Naive thymus-derived CD4-positive, alpha-beta T cell (primary cell): ENCODE measurements around the gene PPP1R14B. TPM values are rescaled to one million over a fixed set of nuclear protein-coding genes. Genes with fewer than 3 reads are reported as not detected.
A peak's percentile ranks its signal among the peaks of the same experiment; 100 is the strongest.

Experiments used
- ATAC-seq: fragments of 150-1000 bp; cut with Tn5 transposase; 2 replicates; pipeline ENCODE4 v1.10.0; 2021; ENCODE audit warnings: mild to moderate bottlenecking, moderate library complexity
- CTCF ChIA-PET: fragments of 350-600 bp; sonication (Branson Sonifier 250); formaldehyde crosslinking; loops from one replicate; lab custom pipeline; 2021; ENCODE audit warnings: antibody characterized with exemption; lab: Charles Lee
- POLR2A ChIA-PET: fragments of 350-600 bp; sonication (Branson Sonifier 250); formaldehyde crosslinking; loops from one replicate; lab custom pipeline; 2021; ENCODE audit warnings: antibody characterized with exemption, inconsistent platforms; lab: Charles Lee
- DNase-seq, 9 donors: peaks; one replicate each; pipeline versions ENCODE4 v3.0.0 to v3.0.0-alpha.2; 2020 to 2022; ENCODE audit warnings: mixed read lengths in 1 of 9
- H3K27ac ChIP-seq: one replicate; pipeline ENCODE4 v1.7.0; 2013; ENCODE audit warnings: mild to moderate bottlenecking, low read depth, low read length, moderate library complexity
- H3K27me3 ChIP-seq, 2 donors: one replicate each; pipeline ENCODE4 v1.7.0; 2013; ENCODE audit warnings: low read length in 2 of 2, mild to moderate bottlenecking in 2 of 2, moderate library complexity in 2 of 2; ENCODE audit not compliant: control insufficient read depth in 2 of 2, insufficient read depth in 2 of 2
- H3K36me3 ChIP-seq, 3 experiments: 1 replicate in 2 of 3; 2 replicates in 1 of 3; pipeline ENCODE4 v1.7.0; 2013; ENCODE audit warnings: low read length in 3 of 3, mild to moderate bottlenecking in 3 of 3, moderate library complexity in 1 of 3; ENCODE audit not compliant: insufficient read depth in 3 of 3, control insufficient read depth in 2 of 3
- H3K4me1 ChIP-seq, 2 donors: one replicate each; pipeline ENCODE4 v1.7.0; 2013; ENCODE audit warnings: low read length in 2 of 2, mild to moderate bottlenecking in 2 of 2, moderate library complexity in 1 of 2; ENCODE audit not compliant: control insufficient read depth in 2 of 2, insufficient read depth in 2 of 2
- H3K4me3 ChIP-seq: 2 replicates; pipeline ENCODE4 v1.7.0; 2013; ENCODE audit warnings: mild to moderate bottlenecking, low read length
- H3K9me3 ChIP-seq, 3 experiments: 1 replicate in 2 of 3; 2 replicates in 1 of 3; pipeline ENCODE4 v1.7.0; 2013; ENCODE audit warnings: low read length in 3 of 3; ENCODE audit not compliant: control insufficient read depth in 2 of 3
- H3K27ac Mint-ChIP-seq, 9 donors: one replicate each; pipeline ENCODE4 v1.8.0; 2020 to 2022; ENCODE audit warnings: mixed read lengths in 9 of 9, mild to moderate bottlenecking in 8 of 9, moderate library complexity in 5 of 9, inconsistent platforms in 2 of 9
- H3K27me3 Mint-ChIP-seq, 5 donors: one replicate each; pipeline ENCODE4 v1.8.0; 2021 to 2022; ENCODE audit warnings: mixed read lengths in 5 of 5, mild to moderate bottlenecking in 1 of 5
- H3K36me3 Mint-ChIP-seq, 5 donors: one replicate each; pipeline ENCODE4 v1.8.0; 2020 to 2022; ENCODE audit warnings: mixed read lengths in 5 of 5, mild to moderate bottlenecking in 3 of 5, inconsistent platforms in 1 of 5
- H3K4me1 Mint-ChIP-seq, 7 donors: one replicate each; pipeline ENCODE4 v1.8.0; 2020 to 2022; ENCODE audit warnings: mixed read lengths in 7 of 7, mild to moderate bottlenecking in 3 of 7, inconsistent platforms in 1 of 7
- H3K4me3 Mint-ChIP-seq, 10 donors: one replicate each; pipeline ENCODE4 v1.8.0; 2020 to 2022; ENCODE audit warnings: mild to moderate bottlenecking in 10 of 10, mixed read lengths in 10 of 10, moderate library complexity in 6 of 10, inconsistent platforms in 2 of 10
- H3K9me3 Mint-ChIP-seq, 11 donors: one replicate each; pipeline ENCODE4 v1.8.0; 2020 to 2022; ENCODE audit warnings: mixed read lengths in 11 of 11, mild to moderate bottlenecking in 4 of 11, inconsistent platforms in 1 of 11, moderate library complexity in 1 of 11
- intact Hi-C, 2 donors: fragments of 100-400 bp; cut with micrococcal nuclease; formaldehyde crosslinking; loops; one replicate each; pipeline ENCODE4 v1.15.1; 2023
- polyA plus RNA-seq, 2 donors: library from polyadenylated mRNA; unstranded; fragments of 300-500 nt; fragmentation: Illumina TruSeq; gene quantifications; one replicate each; pipeline ENCODE4 v1.2.3, GENCODE V29; 2021
- total RNA-seq, 6 experiments: library from RNA in 5 of 6; stranded (reverse) in 5 of 6; gene quantifications; 1 replicate in 5 of 6; 2 replicates in 1 of 6; pipeline ENCODE4 v1.2.3 and lab custom pipeline; 2021 to 2026

PPP1R14B gene
- total and polyA plus RNA-seq, 7 experiments from 2014 or later: 20.1 to 116 (median 26.0) TPM

DNA sequence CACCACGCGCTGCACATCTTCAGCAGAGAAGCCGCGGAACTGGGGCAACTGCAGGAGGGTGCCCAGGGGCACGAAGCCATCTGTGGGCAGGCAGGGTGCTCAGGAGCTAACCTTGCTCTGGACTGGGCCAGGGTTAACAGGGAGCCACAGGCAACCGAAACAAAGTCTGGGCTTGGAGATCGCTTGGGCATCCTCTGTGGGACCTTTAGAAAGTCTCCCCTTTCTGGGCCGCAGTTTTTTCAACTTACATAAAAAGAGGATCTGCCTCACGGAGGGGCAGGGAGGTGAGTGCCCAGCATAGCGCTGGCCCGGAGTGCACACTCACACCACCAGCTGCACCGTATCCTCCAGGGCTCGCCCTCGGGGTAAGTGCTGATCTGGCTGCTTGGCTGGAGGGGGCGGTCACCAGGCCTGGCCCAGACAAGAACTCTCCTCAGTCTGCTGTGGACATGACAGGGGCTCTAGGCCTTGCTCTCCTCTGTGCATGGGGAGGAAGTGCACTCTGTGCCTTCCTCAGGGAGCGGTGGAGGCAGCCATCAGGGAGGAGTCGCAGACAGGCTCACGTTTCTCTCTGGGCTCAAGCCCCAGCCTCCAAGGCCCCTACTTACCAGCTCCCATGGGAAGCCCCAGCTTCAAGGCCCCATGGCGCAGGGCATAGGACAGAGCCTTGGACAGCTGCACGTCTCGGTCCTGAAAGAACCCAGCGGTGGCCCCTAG, 21.7 kb downstream of the PPP1R14B start:
- Histone ChIP-seq H3K4me3 (peak overlapping the region; percentile 60), H3K27me3 (no peaks in the 10 kb centered on the region), H3K27ac (peak overlapping the region; percentile 89), H3K9me3 (no peaks in the 10 kb centered on the region), H3K36me3 (peaks cover under 1 to 32% (median 13%) of the 10 kb centered on the region in 3 experiments), H3K4me1 (peaks cover 27 to 31% of the 10 kb centered on the region in 2 donors)
- DNase-seq (no peak), ATAC-seq (no peak)
- Mint-ChIP-seq H3K36me3 (peaks cover 0 to 2% (median 0%) of the 10 kb centered on the region in 5 donors), H3K27me3 (no peaks in the 10 kb centered on the region), H3K9me3 (no peaks in the 10 kb centered on the region), H3K4me1 (peaks cover 15 to 44% (median 29%) of the 10 kb centered on the region in 7 donors), H3K4me3 (peak overlapping the region; percentile 87 to 96 (median 92)), H3K27ac (peak overlapping the region; percentile 32 to 90 (median 82))
- intact Hi-C loops: no loop called here
- POLR2A ChIA-PET: interaction anchor here (0.6 to 14.3 kb wide), 10 partner anchors 16 to 570 kb away, joined by 4 to 220 read pairs (median 12); partner anchors contain the start of genes BAD, FERMT3, FKBP2 and GPR137
- CTCF ChIA-PET: interaction anchor here (0.7 to 5.5 kb wide), 2 partner anchors 19 to 76 kb away, joined by 3 to 66 read pairs; partner anchors contain the start of gene FERMT3

DNA sequence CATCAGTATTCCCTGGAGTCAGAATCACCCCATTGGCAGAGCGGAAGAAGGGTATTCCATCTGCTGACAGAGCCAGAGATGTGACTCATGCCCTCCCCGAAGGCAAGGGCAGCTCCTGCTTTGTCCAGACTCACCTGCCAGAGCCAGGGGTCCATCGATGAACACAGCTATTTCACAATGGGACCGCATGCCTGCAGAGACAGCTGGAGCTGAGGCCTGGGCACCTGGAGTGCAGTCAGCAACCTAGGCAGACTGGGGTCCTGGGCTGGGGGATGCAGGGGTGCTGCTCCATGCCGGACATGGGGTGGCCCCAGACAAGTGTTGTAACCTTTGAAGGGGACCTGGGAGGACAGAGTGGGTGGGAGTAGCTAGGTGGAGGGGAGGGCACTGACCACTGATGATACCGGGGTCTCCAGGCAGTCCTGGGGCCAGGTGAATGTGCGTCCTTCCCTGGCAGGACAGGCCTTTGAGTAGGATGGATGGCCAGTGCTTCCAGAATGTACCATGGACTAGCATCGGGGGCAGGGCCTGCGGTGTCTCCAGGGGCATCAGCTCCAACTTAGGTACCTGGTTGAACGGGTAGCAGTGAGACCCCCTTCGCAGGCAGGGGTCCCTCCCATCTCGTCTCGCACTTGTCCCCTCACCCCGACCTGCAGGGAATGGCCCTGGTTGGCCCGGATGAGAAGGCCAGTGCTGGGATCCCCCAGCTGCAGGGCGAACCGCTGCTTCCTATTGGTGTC, 22.4 kb downstream of the PPP1R14B start:
- DNase-seq: no peak
- Mint-ChIP-seq H3K27me3 (no peaks in the 10 kb centered on the region), H3K27ac (peak overlapping the region in 7 of 9 donors; percentile 24 to 90 (median 65)), H3K9me3 (no peaks in the 10 kb centered on the region), H3K4me3 (peak overlapping the region in 7 of 10 donors; percentile 56 to 93 (median 89)), H3K36me3 (peaks cover 0 to 2% (median 0%) of the 10 kb centered on the region in 5 donors), H3K4me1 (peaks cover 11 to 37% (median 22%) of the 10 kb centered on the region in 7 donors)
- Histone ChIP-seq H3K4me3 (no peak overlapping the region), H3K36me3 (peaks cover 7 to 39% (median 14%) of the 10 kb centered on the region in 3 experiments), H3K27ac (no peak overlapping the region), H3K27me3 (no peaks in the 10 kb centered on the region), H3K9me3 (no peaks in the 10 kb centered on the region), H3K4me1 (peaks cover 20 to 24% of the 10 kb centered on the region in 2 donors)
- ChIA-PET CTCF (interaction anchor here (0.7 to 5.5 kb wide), 4 partner anchors 9 to 78 kb away, joined by 3 to 66 read pairs (median 4); partner anchors contain the start of gene FERMT3), POLR2A (interaction anchor here (0.7 to 14.3 kb wide), 10 partner anchors 10 to 80 kb away, joined by 3 to 220 read pairs (median 4); partner anchors contain the start of genes BAD, FERMT3, GPR137 and PLCB3)
- intact Hi-C loops: no loop called here
- no peak for ATAC-seq

DNA sequence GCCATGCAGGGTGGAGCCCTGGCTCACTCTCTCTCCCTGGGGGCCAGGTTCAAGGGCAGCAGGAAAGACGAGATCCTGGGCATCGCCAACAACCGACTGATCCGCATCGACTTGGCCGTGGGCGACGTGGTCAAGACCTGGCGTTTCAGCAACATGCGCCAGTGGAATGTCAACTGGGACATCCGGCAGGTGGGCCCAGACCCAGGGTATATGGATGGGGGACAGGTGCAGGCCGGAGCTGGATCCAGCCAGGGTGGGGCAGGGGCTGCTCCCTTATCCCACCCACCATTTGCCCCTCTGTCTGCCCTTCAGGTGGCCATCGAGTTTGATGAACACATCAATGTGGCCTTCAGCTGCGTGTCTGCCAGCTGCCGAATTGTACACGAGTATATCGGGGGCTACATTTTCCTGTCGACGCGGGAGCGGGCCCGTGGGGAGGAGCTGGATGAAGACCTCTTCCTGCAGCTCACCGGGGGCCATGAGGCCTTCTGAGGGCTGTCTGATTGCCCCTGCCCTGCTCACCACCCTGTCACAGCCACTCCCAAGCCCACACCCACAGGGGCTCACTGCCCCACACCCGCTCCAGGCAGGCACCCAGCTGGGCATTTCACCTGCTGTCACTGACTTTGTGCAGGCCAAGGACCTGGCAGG, 23.6 kb downstream of the PPP1R14B start:
- DNase-seq (no peak), ATAC-seq (no peak)
- Histone ChIP-seq H3K27ac (no peak overlapping the region), H3K9me3 (no peaks in the 10 kb centered on the region), H3K27me3 (no peaks in the 10 kb centered on the region), H3K36me3 (peaks cover 7 to 51% (median 14%) of the 10 kb centered on the region in 3 experiments), H3K4me1 (peaks cover 16 to 20% of the 10 kb centered on the region in 2 donors), H3K4me3 (no peak overlapping the region)
- Mint-ChIP-seq H3K27ac (no peak overlapping the region), H3K27me3 (no peaks in the 10 kb centered on the region), H3K9me3 (no peaks in the 10 kb centered on the region), H3K4me1 (peaks cover 6 to 27% (median 19%) of the 10 kb centered on the region in 7 donors), H3K36me3 (peaks cover 0 to 10% (median 4%) of the 10 kb centered on the region in 5 donors), H3K4me3 (no peak overlapping the region)
- CTCF ChIA-PET: interaction anchor here (0.6 to 5.5 kb wide), 6 partner anchors 8 to 470 kb away, joined by 3 to 66 read pairs (median 4); partner anchors contain the start of gene FERMT3
- POLR2A ChIA-PET: interaction anchor here (0.7 to 14.3 kb wide), 7 partner anchors 12 to 81 kb away, joined by 3 to 220 read pairs (median 4); partner anchors contain the start of genes BAD, FERMT3, GPR137 and PPP1R14B
- intact Hi-C loops: no loop called here

DNA sequence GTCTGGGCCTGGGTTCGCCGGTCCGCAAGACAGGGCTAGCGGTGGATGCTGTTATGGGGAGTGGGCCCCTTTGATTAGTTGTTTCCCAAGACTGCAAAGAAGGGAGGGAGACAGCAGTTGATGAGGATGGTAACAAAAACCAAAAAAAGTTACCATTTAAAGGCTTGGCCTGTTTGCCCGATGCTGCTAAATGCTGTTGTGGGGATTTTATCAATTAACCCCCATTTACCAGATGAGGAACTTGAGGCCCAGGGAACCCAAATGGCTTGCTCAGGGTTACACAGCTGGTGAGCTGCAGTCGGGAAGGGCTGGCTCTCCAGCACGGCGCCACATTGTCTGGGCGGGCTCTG, 24.1 kb downstream of the PPP1R14B start:
- Mint-ChIP-seq H3K27me3 (no peaks in the 10 kb centered on the region), H3K9me3 (no peaks in the 10 kb centered on the region), H3K27ac (peak overlapping the region in 1 of 9 donors; percentile 51), H3K36me3 (peaks cover 0 to 11% (median 4%) of the 10 kb centered on the region in 5 donors), H3K4me3 (no peak overlapping the region), H3K4me1 (peaks cover 6 to 22% (median 19%) of the 10 kb centered on the region in 7 donors)
- no peak for DNase-seq
- H3K4me1 ChIP-seq: peaks cover 15 to 19% of the 10 kb centered on the region in 2 donors
- H3K27ac ChIP-seq: no peak overlapping the region
- no peaks in the 10 kb centered on the region for H3K27me3 ChIP-seq
- POLR2A ChIA-PET: interaction anchor here (0.7 to 14.3 kb wide), 2 partner anchors 13 to 15 kb away, joined by 3 to 220 read pairs; partner anchors contain the start of gene FERMT3
- no peaks in the 10 kb centered on the region for H3K9me3 ChIP-seq
- H3K4me3 ChIP-seq: no peak overlapping the region
- CTCF ChIA-PET: interaction anchor here (0.6 to 5.5 kb wide), 3 partner anchors 16 to 470 kb away, joined by 3 to 66 read pairs (median 4); partner anchors contain the start of gene FERMT3
- ATAC-seq: no peak
- intact Hi-C loops: no loop called here
- peaks cover 7 to 53% (median 14%) of the 10 kb centered on the region in 3 experiments for H3K36me3 ChIP-seq

DNA sequence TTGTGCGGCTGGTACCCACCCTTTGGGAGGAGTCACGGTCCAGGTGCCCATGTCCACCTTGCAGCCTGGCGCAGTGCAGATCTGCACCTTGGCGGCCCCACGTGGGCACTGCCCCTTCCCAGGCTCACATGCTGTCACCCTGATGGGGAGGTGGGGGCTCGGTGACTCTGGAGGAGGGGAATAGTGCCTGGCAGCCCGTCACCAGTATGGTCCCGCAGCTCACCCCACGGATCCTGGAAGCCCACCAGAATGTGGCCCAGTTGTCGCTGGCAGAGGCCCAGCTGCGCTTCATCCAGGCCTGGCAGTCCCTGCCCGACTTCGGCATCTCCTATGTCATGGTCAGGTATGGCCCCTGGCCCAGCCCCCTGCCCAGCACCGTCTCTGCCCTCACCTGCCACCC, 25.9 kb downstream of the PPP1R14B start:
- Mint-ChIP-seq H3K36me3 (peaks cover 0 to 15% (median 4%) of the 10 kb centered on the region in 5 donors), H3K27ac (no peak overlapping the region), H3K27me3 (no peaks in the 10 kb centered on the region), H3K9me3 (no peaks in the 10 kb centered on the region), H3K4me1 (peaks cover 0 to 17% (median 11%) of the 10 kb centered on the region in 7 donors), H3K4me3 (no peak overlapping the region)
- Histone ChIP-seq H3K4me1 (peaks cover 7 to 11% of the 10 kb centered on the region in 2 donors), H3K9me3 (no peaks in the 10 kb centered on the region), H3K27ac (no peak overlapping the region), H3K4me3 (no peak overlapping the region), H3K27me3 (no peaks in the 10 kb centered on the region), H3K36me3 (peaks cover 7 to 63% (median 14%) of the 10 kb centered on the region in 3 experiments)
- intact Hi-C loops: no loop called here
- no peak for DNase-seq
- no peak for ATAC-seq
- ChIA-PET POLR2A (interaction anchor here (0.8 to 14.3 kb wide), 3 partner anchors 13 to 47 kb away, joined by 3 to 220 read pairs (median 5); partner anchors contain the start of gene FERMT3), CTCF (no interaction called here)
